HepG2 (cell line): Measurements from ENCODE around the gene PCDHB9. TPM values are rescaled to one million over a fixed set of nuclear protein-coding genes. Genes with fewer than 3 reads are reported as not detected.

ENCODE experiments used
- ATAC-seq: fragments of 200-7000 bp; cut with Tn5 transposase; 3 replicates; pipeline ENCODE4 v1.9.1; 2020; ENCODE audit warnings: mild to moderate bottlenecking, moderate library complexity
- BruUV-seq: library from RNA; stranded (reverse); fragments of 400-500 nt; replicated peaks from 2 replicates; lab custom pipeline; 2021; lab: Mats Ljungman, UMichigan
- CTCF ChIA-PET: fragments of 300-600 bp; formaldehyde crosslinking; extraction: SDS; loops from one replicate; lab custom pipeline; 2021; ENCODE audit warnings: low total read pairs, inconsistent platforms, low intra/inter-chr PET ratio; lab: Yijun Ruan, JAX
- POLR2A ChIA-PET: fragments of 350-600 bp; sonication (Branson Sonifier 250); formaldehyde crosslinking; loops from one replicate; lab custom pipeline; 2020; ENCODE audit warnings: antibody characterized with exemption, inconsistent platforms; lab: Yijun Ruan, JAX
- DNase-seq: peaks from one replicate; pipeline ENCODE4 v3.0.0-alpha.2; 2015; ENCODE audit warnings: low spot score
- FAIRE-seq: peaks from 3 replicates; lab custom pipeline; 2011; peaks lifted over from hg19 to GRCh38; lab: Jason Lieb, UNC
- H2AFZ ChIP-seq: one replicate; pipeline ENCODE4 v1.6.1; 2011; ENCODE audit warnings: low read length, inconsistent platforms
- H3K27ac ChIP-seq: fragments of 300-600 bp; 3 replicates; pipeline ENCODE4 v1.8.0; 2011; ENCODE audit warnings: mixed run types, mild to moderate bottlenecking, mixed read lengths, low read length, inconsistent platforms; ENCODE audit not compliant: insufficient read depth; ENCODE audit errors: extremely low read length
- H3K27me3 ChIP-seq, 2 experiments: fragments of 200-600 bp in 1 of 2; 2 replicates in 1 of 2; 3 replicates in 1 of 2; pipeline versions ENCODE4 v1.6.0 to v1.8.0; 2011; ENCODE audit warnings: low read length in 2 of 2, mild to moderate bottlenecking in 2 of 2, moderate library complexity in 2 of 2, inconsistent platforms in 1 of 2; ENCODE audit not compliant: insufficient read depth in 2 of 2, control insufficient read depth in 1 of 2
- H3K36me3 ChIP-seq, 2 experiments: fragments of 200-600 bp in 1 of 2; replicated peaks in 1 of 2; 2 replicates in 1 of 2; 3 replicates in 1 of 2; pipeline versions ENCODE4 v1.5.1 to v1.8.0; 2011; ENCODE audit warnings: low read length in 2 of 2, inconsistent platforms in 1 of 2; ENCODE audit not compliant: insufficient read depth in 2 of 2, control insufficient read depth in 1 of 2
- H3K4me1 ChIP-seq: 2 replicates; pipeline ENCODE4 v1.5.1; 2012; ENCODE audit warnings: low read length, inconsistent platforms; ENCODE audit not compliant: insufficient read depth
- H3K4me2 ChIP-seq: 2 replicates; pipeline ENCODE4 v1.6.0; 2011; ENCODE audit warnings: low read depth, low read length, inconsistent platforms
- H3K4me3 ChIP-seq, 3 experiments: fragments of 200-600 bp in 1 of 3; sonication (generic), shearing (Covaris generic) in 1 of 3; replicated peaks in 1 of 3; 2 replicates each; pipeline ENCODE4 v1.5.1; 2011 to 2016; ENCODE audit warnings: low read length in 3 of 3, inconsistent platforms in 2 of 3, low read depth in 2 of 3, mild to moderate bottlenecking in 2 of 3, control low read depth in 1 of 3, mixed read lengths in 1 of 3; ENCODE audit not compliant: insufficient read depth in 1 of 3
- H3K79me2 ChIP-seq: one replicate; pipeline ENCODE4 v1.6.1; 2011; ENCODE audit warnings: low read length, inconsistent platforms; ENCODE audit not compliant: insufficient read depth
- H3K9ac ChIP-seq: 2 replicates; pipeline ENCODE4 v1.6.0; 2011; ENCODE audit warnings: mild to moderate bottlenecking, low read depth, low read length, inconsistent platforms; ENCODE audit not compliant: insufficient read depth
- H3K9me3 ChIP-seq: 2 replicates; pipeline ENCODE4 v1.5.1; 2012; ENCODE audit warnings: mild to moderate bottlenecking, low read length
- H4K20me1 ChIP-seq: 2 replicates; pipeline ENCODE4 v1.6.0; 2011; ENCODE audit warnings: inconsistent platforms, mild to moderate bottlenecking, low read length, moderate library complexity; ENCODE audit not compliant: insufficient read depth
- HMGXB4 ChIP-seq, 2 experiments: sonication (generic) in 1 of 2; formaldehyde crosslinking in 1 of 2; IDR thresholded peaks; 2 replicates each; pipeline versions ENCODE4 v1.4.0 to v1.6.1; 2018 to 2020; ENCODE audit warnings: missing genetic modification reagents in 2 of 2, borderline replicate concordance in 1 of 2, low read depth in 1 of 2, mild to moderate bottlenecking in 1 of 2, missing biosample characterization in 1 of 2
- ISL2 ChIP-seq: sonication (generic); formaldehyde crosslinking; IDR thresholded peaks from 2 replicates; pipeline ENCODE4 v1.5.0; 2020; ENCODE audit warnings: missing genetic modification reagents
- ZNF446 ChIP-seq: sonication (generic); formaldehyde crosslinking; IDR thresholded peaks from 2 replicates; pipeline ENCODE4 v1.5.0; 2020; ENCODE audit warnings: mild to moderate bottlenecking, missing genetic modification reagents
- ZNF687 ChIP-seq: sonication (generic); formaldehyde crosslinking; IDR thresholded peaks from 2 replicates; pipeline ENCODE4 v1.5.1; 2020; ENCODE audit warnings: mild to moderate bottlenecking, missing genetic modification reagents, moderate library complexity
- WGBS: methylation state at CpG from one replicate; pipeline ENCODE4 v1.1.6; 2017; ENCODE audit warnings: low lambda C conversion rate; 5-methylcytosine and 5-hydroxymethylcytosine counted together
- in situ Hi-C: cut with HindIII; loops from 2 replicates; pipeline ENCODE4 v1.10.0; 2017; ENCODE audit warnings: low pct_unique_long_range_greater_than_20kb; ENCODE audit not compliant: extremely low pct_ligation_motif_present
- intact Hi-C: fragments of 100-400 bp; cut with micrococcal nuclease; formaldehyde crosslinking; loops from one replicate; pipeline ENCODE4 v1.10.0; 2022; ENCODE audit not compliant: unreplicated experiment
- polyA plus RNA-seq, 8 experiments: library from polyadenylated mRNA; depleted of rRNA in 3 of 8; stranded (reverse) in 7 of 8; unstranded in 1 of 8; fragments of >200 nt; fragmentation: Illumina TruSeq in 4 of 8; extraction: Trizol in 4 of 8; gene quantifications; 2 replicates each; pipeline versions ENCODE4 v1.2.1 to v1.2.3, GENCODE V29; 2011 to 2016; ENCODE audit warnings: low read depth in 4 of 8, missing spikeins in 1 of 8, mixed read lengths in 1 of 8; ENCODE audit not compliant: insufficient read depth in 1 of 8
- total RNA-seq, 5 experiments: library from RNA; depleted of rRNA; stranded (reverse); fragments of >200 nt; fragmentation: Illumina TruSeq; extraction: Trizol; gene quantifications; 2 replicates each; pipeline ENCODE4 v1.2.3, GENCODE V29; 2016; ENCODE audit warnings: low read depth in 1 of 5

PCDHB9 gene
- total and polyA plus RNA-seq, 2 of the 13 experiments (the other 11 are each of a cell fraction or from before 2014, with no cell fraction given) = 0.17 to 0.18 TPM

- Histone ChIP-seq H2AFZ (peak overlapping the region; percentile 64), H4K20me1 (no peaks in the 10 kb centered on the region), H3K9me3 (no peaks in the 10 kb centered on the region), H3K4me2 (peak overlapping the region; percentile 67), H3K27me3 (peaks cover 0 to 10% of the 10 kb centered on the region in 2 experiments; a peak in 1 of 5 replicates), H3K27ac (no peak overlapping the region), H3K9ac (no peak overlapping the region), H3K4me3 (peak overlapping the region in 2 of 3 experiments; percentile 18 to 47; a peak in 2 of 6 replicates), H3K36me3 (no peaks in the 10 kb centered on the region), H3K4me1 (peaks cover 7% of the 10 kb centered on the region; the same call in 1 of the 2 replicates), H3K79me2 (no peaks in the 10 kb centered on the region)
- 32% methylated on average over 20 of the region's 33 CpGs for WGBS
- intact Hi-C loops (loop anchor here (2.0 kb wide), 1 partner anchor 66 kb away; no protein-coding TSS in a partner anchor), in situ Hi-C loops (no loop called here)
- DNase-seq (no peak), ATAC-seq (peak; percentile 67), FAIRE-seq (no peak)
- peak; percentile 23; the same call in 1 of the 2 replicates for TF ChIP-seq ZNF687 (CRISPR knock-in tag)
- no peak for TF ChIP-seq ZNF446 (CRISPR knock-in tag)
- peak in 1 of 2 experiments; percentile 9; a peak in 1 of 4 replicates for TF ChIP-seq HMGXB4 (CRISPR knock-in tag; IDR thresholded peaks at IDR 0.05; ENCODE audit: borderline replicate concordance in 1 of 2, low read depth in 1 of 2)
- TF ChIP-seq ISL2 (CRISPR knock-in tag) = 0 out of 2 replicates have a peak, but pooled peaks have one; percentile 9
- BruUV-seq = no TSS peak
- POLR2A ChIA-PET = no interaction called here
- CTCF ChIA-PET = interaction anchor here (1.2 kb wide), 1 partner anchor 414 kb away, joined by 3 read pairs; no protein-coding TSS in a partner anchor
Observed at GRCh38 chr5:141150224-141150992, 36.6 kb upstream of the PCDHB9 start.
